PC-9 (cell line): ENCODE data around the gene DHRS13. TPM values are rescaled to one million over a fixed set of nuclear protein-coding genes. Genes with fewer than 3 reads are reported as not detected.

Source experiments
- BruUV-seq: library from RNA; stranded (reverse); fragments of 400-500 nt; replicated peaks from 2 replicates; lab custom pipeline; 2021; lab: Mats Ljungman, UMichigan
- CTCF ChIA-PET: fragments of 300-600 bp; sonication (Branson Sonifier 250); formaldehyde crosslinking; loops from one replicate; lab custom pipeline; 2022; ENCODE audit warnings: antibody characterized with exemption; lab: Charles Lee
- POLR2A ChIA-PET: fragments of 300-600 bp; sonication (Branson Sonifier 250); formaldehyde crosslinking; loops from one replicate; lab custom pipeline; 2022; ENCODE audit warnings: antibody characterized with exemption; ENCODE audit not compliant: unreplicated experiment; lab: Charles Lee
- DNase-seq, 2 experiments: peaks; one replicate each; pipeline versions ENCODE4 v3.0.0 to v3.0.0-alpha.2; 2015 to 2022; ENCODE audit warnings: mixed read lengths in 1 of 2
- H2AFZ ChIP-seq: fragments of 200-600 bp; sonication (generic); 2 replicates; pipeline ENCODE4 v1.8.1; 2017; ENCODE audit warnings: antibody characterized with exemption
- H3F3A ChIP-seq: fragments of 200-600 bp; sonication (generic); 2 replicates; pipeline ENCODE4 v1.8.1; 2017; ENCODE audit warnings: antibody characterized with exemption, mild to moderate bottlenecking, low read depth; ENCODE audit not compliant: insufficient read depth
- H3K27ac ChIP-seq: fragments of 200-600 bp; sonication (generic); 2 replicates; pipeline ENCODE4 v1.6.1; 2016; ENCODE audit warnings: mixed run types
- H3K27me3 ChIP-seq: fragments of 200-600 bp; sonication (generic); 2 replicates; pipeline ENCODE4 v1.6.1; 2016; ENCODE audit warnings: low read depth, mixed run types; ENCODE audit not compliant: insufficient read depth
- H3K36me3 ChIP-seq: fragments of 200-600 bp; sonication (generic); 2 replicates; pipeline ENCODE4 v1.6.1; 2016; ENCODE audit warnings: low read depth, mixed run types
- H3K4me1 ChIP-seq: fragments of 200-600 bp; sonication (generic); replicated peaks from 2 replicates; pipeline ENCODE4 v1.6.1; 2016; ENCODE audit warnings: mixed run types; ENCODE audit not compliant: insufficient read depth
- H3K4me2 ChIP-seq: fragments of 200-600 bp; sonication (generic); 2 replicates; pipeline ENCODE4 v1.6.1; 2017; ENCODE audit warnings: mixed run types
- H3K4me3 ChIP-seq: fragments of 200-600 bp; sonication (generic); 2 replicates; pipeline ENCODE4 v1.6.1; 2016; ENCODE audit warnings: mixed run types
- H3K79me2 ChIP-seq: fragments of 200-600 bp; sonication (generic); 2 replicates; pipeline ENCODE4 v1.6.1; 2017; ENCODE audit warnings: low read depth, mixed run types
- H3K9me2 ChIP-seq: fragments of 200-600 bp; sonication (generic); 2 replicates; pipeline ENCODE4 v1.8.1; 2017; ENCODE audit warnings: mild to moderate bottlenecking; ENCODE audit not compliant: insufficient read depth
- H3K9me3 ChIP-seq: fragments of 200-600 bp; sonication (generic); 2 replicates; pipeline ENCODE4 v1.8.1; 2016; ENCODE audit warnings: low read depth; ENCODE audit not compliant: insufficient read depth
- H4K20me1 ChIP-seq: fragments of 200-600 bp; sonication (generic); 2 replicates; pipeline ENCODE4 v1.8.1; 2017; ENCODE audit not compliant: insufficient read depth
- CTCF ChIP-seq: fragments of 200-600 bp; sonication (generic); conservative IDR thresholded peaks from 2 replicates; pipeline ENCODE4 v1.6.1; 2017; ENCODE audit warnings: mixed run types, antibody characterized with exemption, mild to moderate bottlenecking, moderate library complexity
- EZH2 ChIP-seq: fragments of 200-600 bp; sonication (generic); IDR thresholded peaks from 2 replicates; pipeline ENCODE4 v1.8.0; 2017; ENCODE audit warnings: antibody characterized with exemption, low read depth
- intact Hi-C: fragments of 100-400 bp; cut with micrococcal nuclease; formaldehyde crosslinking; loops from one replicate; pipeline ENCODE4 v1.10.0; 2022; ENCODE audit not compliant: unreplicated experiment
- total RNA-seq: library from RNA; stranded (reverse); gene quantifications from 2 replicates; pipeline ENCODE4 v1.2.3, GENCODE V29; 2021

DHRS13 gene
- total RNA-seq, 1 experiment from 2014 or later: 15.8 TPM

GRCh38 chr17:28880572-28880945 lies 22.3 kb downstream of the DHRS13 start:
- no peaks in the 10 kb centered on the region for H3K79me2 ChIP-seq
- TF ChIP-seq EZH2: no peak
- TF ChIP-seq CTCF: no peak
- no peaks in the 10 kb centered on the region for H3K36me3 ChIP-seq
- no peaks in the 10 kb centered on the region for H4K20me1 ChIP-seq
- no peak for DNase-seq
- H3K4me3 ChIP-seq: no peak overlapping the region
- BruUV-seq: no TSS peak
- intact Hi-C loops: no loop called here
- CTCF ChIA-PET: interaction anchor here (2.0 kb wide), 1 partner anchor 117 kb away, joined by 12 read pairs; no protein-coding TSS in a partner anchor
- peaks cover 8% of the 10 kb centered on the region; the same call in 1 of the 2 replicates for H3K4me1 ChIP-seq
- peaks cover 6% of the 10 kb centered on the region; the same call in 1 of the 2 replicates for H3F3A ChIP-seq
- no peaks in the 10 kb centered on the region for H3K9me2 ChIP-seq
- H3K27me3 ChIP-seq: no peaks in the 10 kb centered on the region
- no peak overlapping the region for H2AFZ ChIP-seq
- no peak overlapping the region for H3K27ac ChIP-seq
- POLR2A ChIA-PET: no interaction called here
- no peaks in the 10 kb centered on the region for H3K9me3 ChIP-seq
- H3K4me2 ChIP-seq: no peak overlapping the region

- H3K4me3 ChIP-seq: no peak overlapping the region
- H4K20me1 ChIP-seq: no peaks in the 10 kb centered on the region
- no peak for TF ChIP-seq CTCF
- no peak for TF ChIP-seq EZH2
- no peaks in the 10 kb centered on the region for H3K27me3 ChIP-seq
- ChIA-PET POLR2A (no interaction called here), CTCF (interaction anchor here (1.2 to 2.0 kb wide), 4 partner anchors 16 to 153 kb away, joined by 3 to 12 read pairs (median 6); partner anchors contain the start of gene TLCD1)
- H3K4me1 ChIP-seq: peaks cover 9% of the 10 kb centered on the region; the same call in 1 of the 2 replicates
- H3K4me2 ChIP-seq: no peak overlapping the region
- intact Hi-C loops: loop anchor here (1.0 kb wide), 1 partner anchor 117 kb away; no protein-coding TSS in a partner anchor
- H2AFZ ChIP-seq: no peak overlapping the region
- H3K27ac ChIP-seq: no peak overlapping the region
- TSS peak; percentile 29 for BruUV-seq
- no peaks in the 10 kb centered on the region for H3K79me2 ChIP-seq
- H3K36me3 ChIP-seq: no peaks in the 10 kb centered on the region
- H3K9me2 ChIP-seq: no peaks in the 10 kb centered on the region
- H3F3A ChIP-seq: peaks cover 6% of the 10 kb centered on the region; the same call in 1 of the 2 replicates
- H3K9me3 ChIP-seq: no peaks in the 10 kb centered on the region
- no peak for DNase-seq
These were observed 22.9 kb downstream of the DHRS13 start for GRCh38 chr17:28879886-28880571.

GRCh38 chr17:28878981-28879380 lies 23.9 kb downstream of the DHRS13 start:
- DNase-seq: peak; percentile 42 to 60

More at GRCh38 chr17:28878981-28879380, 23.9 kb downstream of the DHRS13 start:
- H3K36me3 ChIP-seq: no peaks in the 10 kb centered on the region
- H3K9me2 ChIP-seq: no peaks in the 10 kb centered on the region
- no peaks in the 10 kb centered on the region for H3K27me3 ChIP-seq
- H3K4me1 ChIP-seq: peaks cover 9% of the 10 kb centered on the region; the same call in 1 of the 2 replicates
- H3K79me2 ChIP-seq: no peaks in the 10 kb centered on the region
- CTCF ChIA-PET: interaction anchor here (0.5 to 2.0 kb wide), 7 partner anchors 17 to 239 kb away, joined by 3 to 12 read pairs (median 3); partner anchors contain the start of gene TLCD1
- H4K20me1 ChIP-seq: no peaks in the 10 kb centered on the region
- peaks cover 6% of the 10 kb centered on the region; the same call in 1 of the 2 replicates for H3F3A ChIP-seq
- no peak overlapping the region for H3K27ac ChIP-seq
- no peak overlapping the region for H3K4me3 ChIP-seq
- H3K4me2 ChIP-seq: no peak overlapping the region
- no TSS peak for BruUV-seq
- POLR2A ChIA-PET: interaction anchor here (0.6 kb wide), 1 partner anchor 161 kb away, joined by 5 read pairs; no protein-coding TSS in a partner anchor
- H2AFZ ChIP-seq: no peak overlapping the region
- intact Hi-C loops: loop anchor here (1.0 kb wide), 1 partner anchor 116 kb away; no protein-coding TSS in a partner anchor
- H3K9me3 ChIP-seq: no peaks in the 10 kb centered on the region
- TF ChIP-seq CTCF (peak; percentile 68), EZH2 (no peak)
